Esophagus squamous epithelium (tissue), 5 donors: ENCODE results near the gene SOD1. TPM values are rescaled to one million over a fixed set of nuclear protein-coding genes. Genes with fewer than 3 reads are reported as not detected.
A peak's percentile ranks its signal among the peaks of the same experiment; 100 is the strongest.

Source experiments
- DNase-seq: peaks from one replicate; lab custom pipeline; 2025; lab: John Stamatoyannopoulos, UW
- H3K27ac ChIP-seq, 4 donors: fragments of 200-600 bp; sonication (generic); one replicate each; pipeline ENCODE4 v1.5.1; 2016 to 2019; ENCODE audit warnings: mild to moderate bottlenecking in 1 of 4
- H3K27me3 ChIP-seq, 4 donors: fragments of 200-600 bp; sonication (generic); 1 replicate in 3 of 4; 2 replicates in 1 of 4; pipeline versions ENCODE4 v1.5.1 to v1.6.0; 2017 to 2021; ENCODE audit warnings: antibody characterized with exemption in 1 of 4
- H3K36me3 ChIP-seq, 3 donors: fragments of 200-600 bp; sonication (generic); one replicate each; pipeline ENCODE4 v1.5.1; 2016 to 2019
- H3K4me1 ChIP-seq, 3 donors: fragments of 200-600 bp; sonication (generic); one replicate each; pipeline ENCODE4 v1.5.1; 2017 to 2019
- H3K4me3 ChIP-seq, 4 donors: fragments of 200-600 bp; sonication (generic); 1 replicate in 3 of 4; 2 replicates in 1 of 4; pipeline ENCODE4 v1.5.1; 2016 to 2019; ENCODE audit warnings: mild to moderate bottlenecking in 2 of 4, moderate library complexity in 1 of 4
- H3K9me3 ChIP-seq, 3 donors: fragments of 200-600 bp; sonication (generic); one replicate each; pipeline ENCODE4 v1.5.1; 2016 to 2019
- POLR2A ChIP-seq, 4 donors: fragments of 450-650 bp; IDR thresholded peaks; one replicate each; pipeline ENCODE4 v1.6.1; 2017; ENCODE audit warnings: antibody characterized with exemption in 4 of 4, mild to moderate bottlenecking in 4 of 4, moderate library complexity in 3 of 4
- WGBS, 2 donors: methylation state at CpG; one replicate each; pipeline ENCODE4 v1.1.5; 2018; 5-methylcytosine and 5-hydroxymethylcytosine counted together
- intact Hi-C: fragments of 100-400 bp; cut with DNase I; formaldehyde crosslinking; loops from one replicate; pipeline ENCODE4 v1.15.0; 2022
- total RNA-seq, 4 donors: library from RNA; depleted of rRNA; stranded (reverse); fragments of >200 nt; gene quantifications; one replicate each; pipeline ENCODE4 v1.1.0, GENCODE V29; 2016
- TF ChIP-seq, protein P1 (sequence below), 6 experiments: fragments of 450-650 bp in 4 of 6; fragments of 200-600 bp in 2 of 6; sonication (generic) in 2 of 6; IDR thresholded peaks; one replicate each; pipeline ENCODE4 v1.5.1; 2016 to 2019; ENCODE audit warnings: antibody characterized with exemption in 6 of 6, mild to moderate bottlenecking in 4 of 6, moderate library complexity in 4 of 6
- donor health status: DM: yes; HTN: yes; CAD: no.

The SOD1 gene
- 100 to 1,000 TPM; 160 to 328 (median 221) TPM for total RNA-seq

DNA sequence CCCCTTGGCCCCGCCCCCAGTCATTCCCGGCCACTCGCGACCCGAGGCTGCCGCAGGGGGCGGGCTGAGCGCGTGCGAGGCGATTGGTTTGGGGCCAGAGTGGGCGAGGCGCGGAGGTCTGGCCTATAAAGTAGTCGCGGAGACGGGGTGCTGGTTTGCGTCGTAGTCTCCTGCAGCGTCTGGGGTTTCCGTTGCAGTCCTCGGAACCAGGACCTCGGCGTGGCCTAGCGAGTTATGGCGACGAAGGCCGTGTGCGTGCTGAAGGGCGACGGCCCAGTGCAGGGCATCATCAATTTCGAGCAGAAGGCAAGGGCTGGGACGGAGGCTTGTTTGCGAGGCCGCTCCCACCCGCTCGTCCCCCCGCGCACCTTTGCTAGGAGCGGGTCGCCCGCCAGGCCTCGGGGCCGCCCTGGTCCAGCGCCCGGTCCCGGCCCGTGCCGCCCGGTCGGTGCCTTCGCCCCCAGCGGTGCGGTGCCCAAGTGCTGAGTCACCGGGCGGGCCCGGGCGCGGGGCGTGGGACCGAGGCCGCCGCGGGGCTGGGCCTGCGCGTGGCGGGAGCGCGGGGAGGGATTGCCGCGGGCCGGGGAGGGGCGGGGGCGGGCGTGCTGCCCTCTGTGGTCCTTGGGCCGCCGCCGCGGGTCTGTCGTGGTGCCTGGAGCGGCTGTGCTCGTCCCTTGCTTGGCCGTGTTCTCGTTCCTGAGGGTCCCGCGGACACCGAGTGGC is at the start of gene SOD1:
TSS of gene SOD1 (plus strand) at position 158 of the 723 bp plus-strand sequence. CDS start at position 235, 77 bp downstream.
- 0% methylated on average over 1 of the region's 87 CpGs; no CpG with 5 or more reads in 1 of the 2 donors for WGBS, 2 donors
- peak within 1 kb of the TSS; percentile 92 to 97 (median 93) for H3K27ac ChIP-seq
- H3K27me3 ChIP-seq = no peaks in the 10 kb centered on the region
- peaks cover 0 to 65% (median 29%) of the 10 kb centered on the region in 3 donors for H3K4me1 ChIP-seq
- H3K4me3 ChIP-seq = peak within 1 kb of the TSS; percentile 76 to 82 (median 79)
- H3K9me3 ChIP-seq = no peaks in the 10 kb centered on the region
- intact Hi-C loops = no loop called here
- H3K36me3 ChIP-seq = peaks cover 0 to 29% (median 0%) of the 10 kb centered on the region in 3 donors
- TF ChIP-seq POLR2A (IDR thresholded peaks at IDR 0.05) = peak in 3 of 4 donors; percentile 12 to 93 (median 90)
- TF ChIP-seq, protein P1, sequence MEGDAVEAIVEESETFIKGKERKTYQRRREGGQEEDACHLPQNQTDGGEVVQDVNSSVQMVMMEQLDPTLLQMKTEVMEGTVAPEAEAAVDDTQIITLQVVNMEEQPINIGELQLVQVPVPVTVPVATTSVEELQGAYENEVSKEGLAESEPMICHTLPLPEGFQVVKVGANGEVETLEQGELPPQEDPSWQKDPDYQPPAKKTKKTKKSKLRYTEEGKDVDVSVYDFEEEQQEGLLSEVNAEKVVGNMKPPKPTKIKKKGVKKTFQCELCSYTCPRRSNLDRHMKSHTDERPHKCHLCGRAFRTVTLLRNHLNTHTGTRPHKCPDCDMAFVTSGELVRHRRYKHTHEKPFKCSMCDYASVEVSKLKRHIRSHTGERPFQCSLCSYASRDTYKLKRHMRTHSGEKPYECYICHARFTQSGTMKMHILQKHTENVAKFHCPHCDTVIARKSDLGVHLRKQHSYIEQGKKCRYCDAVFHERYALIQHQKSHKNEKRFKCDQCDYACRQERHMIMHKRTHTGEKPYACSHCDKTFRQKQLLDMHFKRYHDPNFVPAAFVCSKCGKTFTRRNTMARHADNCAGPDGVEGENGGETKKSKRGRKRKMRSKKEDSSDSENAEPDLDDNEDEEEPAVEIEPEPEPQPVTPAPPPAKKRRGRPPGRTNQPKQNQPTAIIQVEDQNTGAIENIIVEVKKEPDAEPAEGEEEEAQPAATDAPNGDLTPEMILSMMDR (IDR thresholded peaks at IDR 0.05) = peak in 5 of 6 experiments; percentile 17 to 47 (median 36)
- peak; percentile 80 for DNase-seq

DNA sequence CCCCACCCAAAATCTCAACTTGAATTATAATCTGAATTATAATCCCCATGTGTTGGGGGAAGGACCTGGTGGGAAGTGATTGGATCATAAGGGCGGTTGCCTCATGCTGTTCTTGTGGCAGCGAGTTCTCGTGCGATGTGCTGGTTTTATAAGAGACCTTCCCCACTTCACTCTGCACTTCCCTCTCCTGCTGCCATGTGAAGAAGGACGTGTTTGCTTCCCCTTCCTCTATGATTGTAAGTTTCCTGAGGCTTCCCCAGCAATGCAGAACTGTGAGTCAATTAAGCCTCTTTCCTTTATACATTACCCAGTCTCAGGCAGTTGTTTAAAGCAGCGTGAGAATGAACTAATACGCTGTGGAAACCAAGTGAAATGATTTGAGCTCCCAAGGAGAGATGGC is 48.0 kb upstream of the SOD1 start:
- Histone ChIP-seq H3K27ac (no peak overlapping the region), H3K36me3 (no peaks in the 10 kb centered on the region), H3K9me3 (no peaks in the 10 kb centered on the region), H3K27me3 (peaks cover 0 to 4% (median 0%) of the 10 kb centered on the region in 4 donors), H3K4me1 (peaks cover 0 to 7% (median 0%) of the 10 kb centered on the region in 3 donors), H3K4me3 (no peak overlapping the region)
- no peak for TF ChIP-seq POLR2A (IDR thresholded peaks at IDR 0.05)
- TF ChIP-seq, protein P1 (IDR thresholded peaks at IDR 0.05) = no peak
- intact Hi-C loops = no loop called here
- no peak for DNase-seq
- 85 to 89% methylated on average over 7 of the region's 7 CpGs for WGBS, 2 donors

GRCh38 chr21:31612894-31613785 is 46.4 kb upstream of the SOD1 start:
- Histone ChIP-seq H3K9me3 (no peaks in the 10 kb centered on the region), H3K36me3 (no peaks in the 10 kb centered on the region), H3K27me3 (peaks cover 0 to 3% (median 0%) of the 10 kb centered on the region in 4 donors), H3K4me1 (peaks cover 0 to 7% (median 0%) of the 10 kb centered on the region in 3 donors), H3K27ac (no peak overlapping the region), H3K4me3 (no peak overlapping the region)
- intact Hi-C loops = no loop called here
- DNase-seq = no peak
- TF ChIP-seq, protein P1 (IDR thresholded peaks at IDR 0.05) = no peak
- TF ChIP-seq POLR2A (IDR thresholded peaks at IDR 0.05) = no peak
- WGBS, 2 donors = 49 to 52% methylated on average over 17 to 20 of the region's 22 CpGs

GRCh38 chr21:31614705-31615104 is 44.8 kb upstream of the SOD1 start:
- Histone ChIP-seq H3K27ac (no peak overlapping the region), H3K4me3 (no peak overlapping the region), H3K27me3 (no peaks in the 10 kb centered on the region), H3K9me3 (no peaks in the 10 kb centered on the region), H3K4me1 (peaks cover 0 to 7% (median 0%) of the 10 kb centered on the region in 3 donors), H3K36me3 (no peaks in the 10 kb centered on the region)
- intact Hi-C loops = no loop called here
- TF ChIP-seq POLR2A (IDR thresholded peaks at IDR 0.05) = no peak
- TF ChIP-seq, protein P1 (IDR thresholded peaks at IDR 0.05) = no peak
- 13 to 16% methylated on average over 1 of the region's 1 CpG for WGBS, 2 donors
- no peak for DNase-seq
